CD4-positive, alpha-beta T cell treated with Interleukin-2 at 100 ng/mL for 4 hours (primary cell): ENCODE data around the gene ROR1.

ENCODE experiments used
- DNase-seq: peaks from one replicate; pipeline ENCODE4 v3.0.0-alpha.2; 2020; ENCODE audit warnings: low spot score

Gene ROR1

DNA sequence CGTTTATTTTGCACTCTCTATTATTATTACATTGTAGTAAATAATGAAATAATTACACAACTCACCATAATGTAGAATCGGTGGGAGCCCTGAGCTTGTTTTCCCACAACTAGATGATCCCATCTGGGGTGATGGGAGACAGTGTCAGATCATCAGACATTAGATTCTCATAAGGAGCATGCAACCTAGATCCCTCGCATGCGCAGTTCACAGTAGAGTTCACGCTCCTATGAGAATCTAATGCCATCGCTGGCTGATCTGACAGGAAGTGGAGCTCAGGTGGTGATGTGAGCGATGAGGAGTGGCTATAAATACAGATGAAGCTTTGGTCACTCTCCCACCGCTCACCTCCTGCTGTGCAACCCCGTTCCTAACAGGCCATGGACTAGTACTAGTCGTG lies 112.1 kb downstream of the ROR1 start:
- DNase-seq, result no peak

GRCh38 chr1:63886340-63886739 lies 112.5 kb downstream of the ROR1 start:
- DNase-seq, result no peak

GRCh38 chr1:63887809-63888208 lies 114.0 kb downstream of the ROR1 start:
- DNase-seq, result no peak

GRCh38 chr1:63888984-63889383 lies 115.2 kb downstream of the ROR1 start:
- no peak for DNase-seq

GRCh38 chr1:63890468-63890867 lies 116.7 kb downstream of the ROR1 start:
- no peak for DNase-seq

GRCh38 chr1:63891060-63891690 lies 117.4 kb downstream of the ROR1 start:
- no peak for DNase-seq

GRCh38 chr1:63892632-63893395 lies 119.0 kb downstream of the ROR1 start:
- no peak for DNase-seq

DNA sequence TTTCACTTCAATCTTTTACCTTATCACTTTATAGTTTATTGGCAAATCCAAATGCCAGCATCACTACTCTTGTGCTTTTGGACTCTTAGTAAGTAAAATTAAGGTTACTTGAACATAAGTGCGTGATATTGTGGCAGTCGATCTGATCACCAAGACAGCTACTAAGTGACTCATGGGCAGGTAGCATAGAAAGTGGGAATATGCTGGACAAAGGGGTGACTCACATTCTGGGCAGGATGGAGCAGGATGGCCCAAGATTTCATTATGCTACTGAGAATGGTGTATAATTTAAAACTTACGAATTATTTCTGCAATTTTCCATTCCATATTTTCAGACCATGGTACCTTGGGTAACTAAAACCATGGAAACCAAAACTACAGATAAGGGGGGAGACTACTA lies 120.2 kb downstream of the ROR1 start:
- no peak for DNase-seq

- DNase-seq, result no peak
Measured at GRCh38 chr1:63894627-63895265, 120.9 kb downstream of the ROR1 start.

DNA sequence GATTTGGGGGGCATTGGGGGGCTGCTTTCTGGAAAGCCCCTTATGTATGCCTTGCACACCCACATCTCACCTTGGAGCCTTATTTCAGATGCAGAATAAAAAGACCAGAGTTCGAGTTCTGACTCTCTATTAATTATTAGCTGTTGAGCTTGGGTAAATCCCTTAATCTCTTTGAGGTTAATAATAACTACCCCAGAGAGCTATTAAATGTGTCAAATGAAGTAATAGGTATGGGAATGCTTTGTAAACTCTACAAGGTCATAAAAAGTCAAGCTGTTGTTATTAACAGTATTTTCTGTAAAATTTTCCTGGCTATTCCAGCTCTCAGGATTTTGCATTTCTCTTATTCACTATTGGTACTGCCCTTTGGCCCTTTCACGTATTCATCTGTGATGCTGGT lies 122.9 kb downstream of the ROR1 start:
- DNase-seq, result no peak

GRCh38 chr1:63898428-63899196 lies 124.8 kb downstream of the ROR1 start:
- DNase-seq, result no peak

GRCh38 chr1:63901094-63901493 lies 127.3 kb downstream of the ROR1 start:
- DNase-seq, result no peak

- DNase-seq, result no peak
Measured at GRCh38 chr1:63902844-63903589, 129.2 kb downstream of the ROR1 start.

- DNase-seq, result no peak
Measured at GRCh38 chr1:63903947-63904610, 130.3 kb downstream of the ROR1 start.

- DNase-seq, result no peak
Measured at GRCh38 chr1:63904826-63905225, 131.0 kb downstream of the ROR1 start.

- DNase-seq, result no peak
Measured at GRCh38 chr1:63906047-63906704, 132.4 kb downstream of the ROR1 start.

DNA sequence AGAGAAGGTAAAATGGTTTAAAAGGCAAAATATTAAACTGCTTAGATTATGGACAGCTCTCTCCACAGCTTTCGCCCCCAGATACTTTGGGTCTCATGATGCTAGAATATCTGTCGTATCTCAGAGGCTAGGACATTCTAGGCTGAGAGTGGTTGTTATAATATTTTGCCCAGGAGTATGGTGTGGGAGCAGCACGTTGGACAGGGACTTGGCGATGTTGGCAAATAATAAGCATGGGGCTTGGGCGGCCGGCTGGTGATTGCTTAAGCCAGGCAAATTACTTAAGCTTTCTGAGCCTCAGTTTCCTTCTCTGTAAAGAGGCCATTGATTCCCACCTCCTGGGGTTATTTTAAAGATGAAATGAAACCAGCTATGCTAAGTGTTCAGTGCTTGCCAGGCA lies 133.2 kb downstream of the ROR1 start:
- DNase-seq, result no peak

GRCh38 chr1:63908016-63908415 lies 134.2 kb downstream of the ROR1 start:
- no peak for DNase-seq

GRCh38 chr1:63909526-63909925 lies 135.7 kb downstream of the ROR1 start:
- DNase-seq, result no peak

- no peak for DNase-seq
Measured at GRCh38 chr1:63911049-63911448, 137.2 kb downstream of the ROR1 start.

DNA sequence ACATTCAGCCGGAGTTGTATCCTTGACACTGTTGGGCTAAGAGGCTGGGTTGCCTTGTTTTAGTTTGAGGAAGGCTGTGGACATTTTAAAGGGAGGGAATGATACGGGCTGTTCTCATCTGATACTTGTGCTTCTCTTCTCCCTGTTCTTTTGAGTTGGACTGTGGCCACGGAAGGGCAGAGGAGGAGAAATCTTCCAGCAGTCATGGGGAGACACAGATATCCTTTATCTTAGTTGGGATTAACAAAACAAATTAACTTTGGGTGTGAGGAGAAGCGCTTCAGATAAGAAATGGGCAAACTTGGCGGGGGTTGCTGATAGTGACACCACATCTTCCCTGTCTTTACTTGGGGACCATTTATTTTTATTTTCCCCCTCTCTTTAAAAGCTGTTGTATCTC lies 138.8 kb downstream of the ROR1 start:
- no peak for DNase-seq
